Measurements from ENCODE around the gene RAB25. TPM values are rescaled to one million over a fixed set of nuclear protein-coding genes. Genes with fewer than 3 reads are reported as not detected.

Gene RAB25
- total RNA-seq, 3 donors from 2014 or later (not counting 1 experiment from before 2014, with no cell fraction given) = 0.82 TPM; not detected in 2

DNA sequence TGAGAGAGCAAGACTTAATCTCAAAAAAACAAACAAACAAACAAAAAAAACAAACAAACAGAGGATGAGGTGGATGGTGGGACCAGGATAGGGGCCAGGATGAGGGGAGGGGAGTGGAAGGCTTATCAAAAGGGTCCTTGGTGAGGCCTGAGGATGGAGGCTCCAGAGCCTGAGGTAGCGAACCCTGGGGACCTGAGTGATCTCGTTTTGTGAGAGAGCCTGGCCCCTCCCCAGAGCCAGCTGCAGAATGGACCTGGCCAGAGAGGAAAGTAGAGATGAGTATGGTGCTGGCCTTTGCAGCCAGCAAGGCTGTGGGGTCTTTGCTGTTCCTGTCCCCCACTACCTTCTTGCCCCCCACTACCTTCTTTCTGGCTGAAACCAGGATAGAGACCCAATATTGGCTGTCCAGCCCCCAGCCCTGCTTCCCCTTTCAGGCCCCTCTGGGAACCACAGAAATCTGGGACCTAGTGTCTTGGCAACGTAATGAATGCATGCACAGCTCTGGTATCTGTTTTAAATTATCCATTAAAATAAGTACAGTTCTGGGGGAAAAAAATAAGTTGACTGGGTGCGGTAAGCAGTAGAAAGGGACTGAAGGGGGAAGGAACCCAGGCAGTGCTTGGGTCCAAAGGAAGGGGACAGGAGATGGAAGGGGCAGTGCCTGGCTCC is 52.5 kb downstream of the RAB25 start:
- WGBS (ENCODE audit: insufficient coverage) = 89% methylated on average over 4 of the region's 4 CpGs
- intact Hi-C loops (cut with micrococcal nuclease) = no loop called here
- Histone ChIP-seq H3K27ac (ENCODE audit: low read length) (no peak overlapping the region), H3K4me3 (ENCODE audit: low read length) (no peak overlapping the region), H3K9me3 (ENCODE audit: control insufficient read depth, insufficient read depth, low read length) (no peaks in the 10 kb centered on the region), H3K27me3 (ENCODE audit: control insufficient read depth, insufficient read depth, low read length) (peaks cover 25% of the 10 kb centered on the region), H3K36me3 (ENCODE audit: control insufficient read depth, insufficient read depth, low read length) (no peaks in the 10 kb centered on the region), H3K4me1 (ENCODE audit: control insufficient read depth, insufficient read depth, low read length) (peaks cover 26% of the 10 kb centered on the region)
- H3K36me3 Mint-ChIP-seq = no peaks in the 10 kb centered on the region
- peaks cover 20 to 35% of the 10 kb centered on the region in 2 donors for H3K4me1 Mint-ChIP-seq
- TF ChIP-seq, protein P1, sequence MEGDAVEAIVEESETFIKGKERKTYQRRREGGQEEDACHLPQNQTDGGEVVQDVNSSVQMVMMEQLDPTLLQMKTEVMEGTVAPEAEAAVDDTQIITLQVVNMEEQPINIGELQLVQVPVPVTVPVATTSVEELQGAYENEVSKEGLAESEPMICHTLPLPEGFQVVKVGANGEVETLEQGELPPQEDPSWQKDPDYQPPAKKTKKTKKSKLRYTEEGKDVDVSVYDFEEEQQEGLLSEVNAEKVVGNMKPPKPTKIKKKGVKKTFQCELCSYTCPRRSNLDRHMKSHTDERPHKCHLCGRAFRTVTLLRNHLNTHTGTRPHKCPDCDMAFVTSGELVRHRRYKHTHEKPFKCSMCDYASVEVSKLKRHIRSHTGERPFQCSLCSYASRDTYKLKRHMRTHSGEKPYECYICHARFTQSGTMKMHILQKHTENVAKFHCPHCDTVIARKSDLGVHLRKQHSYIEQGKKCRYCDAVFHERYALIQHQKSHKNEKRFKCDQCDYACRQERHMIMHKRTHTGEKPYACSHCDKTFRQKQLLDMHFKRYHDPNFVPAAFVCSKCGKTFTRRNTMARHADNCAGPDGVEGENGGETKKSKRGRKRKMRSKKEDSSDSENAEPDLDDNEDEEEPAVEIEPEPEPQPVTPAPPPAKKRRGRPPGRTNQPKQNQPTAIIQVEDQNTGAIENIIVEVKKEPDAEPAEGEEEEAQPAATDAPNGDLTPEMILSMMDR (IDR thresholded peaks at IDR 0.05) = no peak
- H3K9me3 Mint-ChIP-seq = no peaks in the 10 kb centered on the region
- H3K27me3 Mint-ChIP-seq (ENCODE audit: low read depth in 2 of 2) = peaks cover 0 to 32% of the 10 kb centered on the region in 2 donors
- peak overlapping the region; percentile 91 for H3K4me3 Mint-ChIP-seq
- DNase-seq (no peak), ATAC-seq (no peak)
- H3K27ac Mint-ChIP-seq = peak overlapping the region; percentile 73 to 93

- intact Hi-C loops (cut with micrococcal nuclease) = loop anchor here (1.0 kb wide), 2 partner anchors 8 to 17 kb away; no protein-coding TSS in a partner anchor
- H3K4me1 Mint-ChIP-seq = peaks cover 20 to 32% of the 10 kb centered on the region in 2 donors
- ATAC-seq (peak; percentile 81 to 86 (median 82)), DNase-seq (peak; percentile 76 to 88)
- WGBS (ENCODE audit: insufficient coverage) = under 1% methylated on average over 36 of the region's 37 CpGs
- H3K9me3 Mint-ChIP-seq = no peaks in the 10 kb centered on the region
- Histone ChIP-seq H3K4me1 (ENCODE audit: control insufficient read depth, insufficient read depth, low read length) (peaks cover 27% of the 10 kb centered on the region), H3K36me3 (ENCODE audit: control insufficient read depth, insufficient read depth, low read length) (no peaks in the 10 kb centered on the region), H3K4me3 (ENCODE audit: low read length) (peak within 1 kb of the TSS; percentile 56), H3K27me3 (ENCODE audit: control insufficient read depth, insufficient read depth, low read length) (peaks cover 25% of the 10 kb centered on the region), H3K27ac (ENCODE audit: low read length) (no peak within 1 kb of the TSS), H3K9me3 (ENCODE audit: control insufficient read depth, insufficient read depth, low read length) (no peaks in the 10 kb centered on the region)
- TF ChIP-seq, protein P1 (IDR thresholded peaks at IDR 0.05) = no peak
- peak within 1 kb of the TSS; percentile 91 for H3K4me3 Mint-ChIP-seq
- peaks cover 0 to 32% of the 10 kb centered on the region in 2 donors for H3K27me3 Mint-ChIP-seq (ENCODE audit: low read depth in 2 of 2)
- peak within 1 kb of the TSS; percentile 73 to 93 for H3K27ac Mint-ChIP-seq
- H3K36me3 Mint-ChIP-seq = no peaks in the 10 kb centered on the region
These were observed 53.4 kb downstream of the RAB25 start, which contains the start of gene LMNA for GRCh38 chr1:156114101-156114918. Gene LMNA (plus strand): TSS chr1:156114711. CDS start chr1:156114919, 208 bp downstream.

GRCh38 chr1:156114919-156115513 is 54.1 kb downstream of the RAB25 start:
- peaks cover 0 to 32% of the 10 kb centered on the region in 2 donors for H3K27me3 Mint-ChIP-seq (ENCODE audit: low read depth in 2 of 2)
- peak overlapping the region; percentile 56 for H3K4me3 ChIP-seq (ENCODE audit: low read length)
- H3K27ac ChIP-seq (ENCODE audit: low read length) = no peak overlapping the region
- peaks cover 25% of the 10 kb centered on the region for H3K27me3 ChIP-seq (ENCODE audit: control insufficient read depth, insufficient read depth, low read length)
- no peaks in the 10 kb centered on the region for H3K9me3 Mint-ChIP-seq
- H3K4me1 ChIP-seq (ENCODE audit: control insufficient read depth, insufficient read depth, low read length) = peaks cover 34% of the 10 kb centered on the region
- peak in 1 of 2 donors; percentile 57 for DNase-seq
- intact Hi-C loops (cut with micrococcal nuclease) = loop anchor here (1.0 kb wide), 2 partner anchors 9 to 18 kb away; no protein-coding TSS in a partner anchor
- H3K36me3 Mint-ChIP-seq = no peaks in the 10 kb centered on the region
- under 1% methylated on average over 49 of the region's 49 CpGs for WGBS (ENCODE audit: insufficient coverage)
- H3K9me3 ChIP-seq (ENCODE audit: control insufficient read depth, insufficient read depth, low read length) = no peaks in the 10 kb centered on the region
- H3K36me3 ChIP-seq (ENCODE audit: control insufficient read depth, insufficient read depth, low read length) = no peaks in the 10 kb centered on the region
- H3K27ac Mint-ChIP-seq = peak overlapping the region; percentile 73 to 93
- H3K4me1 Mint-ChIP-seq = peaks cover 20 to 34% of the 10 kb centered on the region in 2 donors
- peak overlapping the region; percentile 91 for H3K4me3 Mint-ChIP-seq
- ATAC-seq = peak in 2 of 3 donors; percentile 3 to 22
- TF ChIP-seq, protein P1 (IDR thresholded peaks at IDR 0.05) = no peak
